ENCODE measurements around the gene SEMA5A.

The SEMA5A gene

GRCh38 chr5:9464478-9464877 lies 81.4 kb downstream of the SEMA5A start:
- no peak overlapping the region for H3K4me3 Mint-ChIP-seq
- H3K27me3 Mint-ChIP-seq = no peaks in the 10 kb centered on the region
- no peaks in the 10 kb centered on the region for H3K4me1 Mint-ChIP-seq (ENCODE audit: low read depth)
- intact Hi-C loops (cut with micrococcal nuclease) = no loop called here
- no peaks in the 10 kb centered on the region for H3K36me3 Mint-ChIP-seq (ENCODE audit: low read depth)
- H3K9me3 Mint-ChIP-seq = peaks cover 17% of the 10 kb centered on the region
- H3K27ac Mint-ChIP-seq = no peak overlapping the region

DNA sequence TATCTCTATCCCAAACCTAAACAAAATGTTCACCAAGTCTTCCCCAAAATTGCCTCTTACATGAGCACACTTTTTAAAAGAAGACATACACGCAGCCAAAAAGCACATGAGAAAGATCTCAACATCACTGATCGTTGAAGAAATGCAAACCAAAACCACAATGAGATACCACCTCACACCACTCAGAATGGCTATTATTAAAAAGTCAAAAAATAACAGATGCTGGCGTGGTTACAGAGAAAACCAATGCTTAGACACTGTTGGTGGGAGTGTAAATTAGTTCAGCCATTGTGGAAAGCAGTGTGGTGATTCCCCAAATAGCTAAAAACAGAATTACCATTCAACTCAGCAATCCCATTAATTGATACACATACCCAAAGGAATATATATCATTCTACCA lies 83.8 kb downstream of the SEMA5A start:
- Mint-ChIP-seq H3K9me3 (peaks cover 25% of the 10 kb centered on the region), H3K27ac (no peak overlapping the region), H3K4me1 (ENCODE audit: low read depth) (no peaks in the 10 kb centered on the region), H3K36me3 (ENCODE audit: low read depth) (no peaks in the 10 kb centered on the region), H3K4me3 (no peak overlapping the region), H3K27me3 (no peaks in the 10 kb centered on the region)
- intact Hi-C loops (cut with micrococcal nuclease) = no loop called here

DNA sequence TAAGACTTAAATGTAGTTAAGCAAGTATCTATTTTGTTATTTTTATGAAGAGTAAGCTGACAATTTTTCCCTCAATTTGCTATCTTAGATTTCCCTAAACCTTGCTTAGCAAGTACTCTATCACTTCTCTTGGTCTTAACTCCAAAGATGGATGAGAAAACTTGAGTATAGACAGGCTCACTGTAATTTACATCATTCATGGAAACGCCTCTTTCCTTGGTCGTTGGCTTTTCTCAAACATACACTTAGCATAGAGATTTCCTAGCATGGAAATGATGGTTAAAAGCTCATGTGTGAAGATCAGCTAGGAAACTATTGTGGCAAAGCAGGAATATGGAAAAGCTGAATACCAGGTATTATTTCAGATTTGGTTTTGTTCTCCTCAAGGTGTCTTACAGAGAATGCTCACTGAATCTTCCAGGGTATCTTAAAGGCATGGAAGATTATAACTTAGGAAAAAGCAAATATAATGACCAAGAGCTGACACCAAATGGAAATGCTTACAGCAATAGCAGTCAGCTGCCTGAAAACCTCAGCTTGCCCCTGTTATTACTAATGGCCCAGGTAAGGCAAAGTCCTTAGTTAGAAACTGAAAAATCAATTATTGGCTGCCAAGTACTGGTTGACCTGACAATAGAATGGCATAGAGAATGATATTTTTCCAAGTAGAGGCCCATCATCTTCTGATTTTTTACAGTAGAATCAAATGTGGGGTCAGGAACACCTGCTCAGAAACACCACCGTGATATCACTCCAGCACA lies 84.8 kb downstream of the SEMA5A start:
- H3K27ac Mint-ChIP-seq = no peak overlapping the region
- intact Hi-C loops (cut with micrococcal nuclease) = no loop called here
- no peaks in the 10 kb centered on the region for H3K27me3 Mint-ChIP-seq
- no peaks in the 10 kb centered on the region for H3K36me3 Mint-ChIP-seq (ENCODE audit: low read depth)
- no peak overlapping the region for H3K4me3 Mint-ChIP-seq
- H3K9me3 Mint-ChIP-seq = peaks cover 27% of the 10 kb centered on the region
- no peaks in the 10 kb centered on the region for H3K4me1 Mint-ChIP-seq (ENCODE audit: low read depth)

GRCh38 chr5:9456435-9457042 lies 89.3 kb downstream of the SEMA5A start:
- Mint-ChIP-seq H3K4me3 (no peak overlapping the region), H3K36me3 (ENCODE audit: low read depth) (no peaks in the 10 kb centered on the region), H3K9me3 (peaks cover 16% of the 10 kb centered on the region), H3K27ac (no peak overlapping the region), H3K27me3 (no peaks in the 10 kb centered on the region), H3K4me1 (ENCODE audit: low read depth) (no peaks in the 10 kb centered on the region)
- intact Hi-C loops (cut with micrococcal nuclease) = no loop called here

- Mint-ChIP-seq H3K4me1 (ENCODE audit: low read depth) (no peaks in the 10 kb centered on the region), H3K9me3 (peaks cover 16% of the 10 kb centered on the region), H3K36me3 (ENCODE audit: low read depth) (no peaks in the 10 kb centered on the region), H3K27me3 (no peaks in the 10 kb centered on the region), H3K4me3 (no peak overlapping the region), H3K27ac (no peak overlapping the region)
- intact Hi-C loops (cut with micrococcal nuclease) = no loop called here
Measured at GRCh38 chr5:9455826-9456434, 89.9 kb downstream of the SEMA5A start.

GRCh38 chr5:9454491-9454890 lies 91.4 kb downstream of the SEMA5A start:
- intact Hi-C loops (cut with micrococcal nuclease) = no loop called here
- Mint-ChIP-seq H3K4me1 (ENCODE audit: low read depth) (no peaks in the 10 kb centered on the region), H3K27me3 (no peaks in the 10 kb centered on the region), H3K9me3 (peaks cover 16% of the 10 kb centered on the region), H3K27ac (no peak overlapping the region), H3K4me3 (no peak overlapping the region), H3K36me3 (ENCODE audit: low read depth) (no peaks in the 10 kb centered on the region)

DNA sequence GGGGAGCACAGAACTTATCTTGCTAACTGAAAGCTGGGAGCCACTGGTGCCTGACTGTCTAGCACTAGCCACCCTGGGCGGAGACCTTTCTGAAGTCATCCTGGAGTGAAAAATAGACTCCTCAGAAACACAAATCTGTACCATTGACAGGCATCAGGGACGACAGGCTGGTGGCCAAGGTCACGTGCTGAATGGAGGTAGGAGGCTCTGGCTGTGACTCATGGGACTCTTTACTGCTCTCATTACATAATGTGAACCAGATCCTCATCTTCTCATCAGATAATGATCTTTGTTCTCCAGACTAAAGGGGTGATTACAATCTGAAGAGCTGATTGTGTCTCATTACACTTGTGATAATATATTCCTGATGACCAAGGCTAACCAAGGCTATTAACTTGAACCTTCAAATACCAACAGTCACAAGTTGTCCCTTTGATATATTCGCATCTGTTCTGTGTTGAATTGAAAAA lies 91.8 kb downstream of the SEMA5A start:
- H3K4me3 Mint-ChIP-seq = no peak overlapping the region
- peaks cover 19% of the 10 kb centered on the region for H3K9me3 Mint-ChIP-seq
- no peaks in the 10 kb centered on the region for H3K27me3 Mint-ChIP-seq
- H3K27ac Mint-ChIP-seq = no peak overlapping the region
- H3K4me1 Mint-ChIP-seq (ENCODE audit: low read depth) = no peaks in the 10 kb centered on the region
- H3K36me3 Mint-ChIP-seq (ENCODE audit: low read depth) = no peaks in the 10 kb centered on the region
- intact Hi-C loops (cut with micrococcal nuclease) = no loop called here

DNA sequence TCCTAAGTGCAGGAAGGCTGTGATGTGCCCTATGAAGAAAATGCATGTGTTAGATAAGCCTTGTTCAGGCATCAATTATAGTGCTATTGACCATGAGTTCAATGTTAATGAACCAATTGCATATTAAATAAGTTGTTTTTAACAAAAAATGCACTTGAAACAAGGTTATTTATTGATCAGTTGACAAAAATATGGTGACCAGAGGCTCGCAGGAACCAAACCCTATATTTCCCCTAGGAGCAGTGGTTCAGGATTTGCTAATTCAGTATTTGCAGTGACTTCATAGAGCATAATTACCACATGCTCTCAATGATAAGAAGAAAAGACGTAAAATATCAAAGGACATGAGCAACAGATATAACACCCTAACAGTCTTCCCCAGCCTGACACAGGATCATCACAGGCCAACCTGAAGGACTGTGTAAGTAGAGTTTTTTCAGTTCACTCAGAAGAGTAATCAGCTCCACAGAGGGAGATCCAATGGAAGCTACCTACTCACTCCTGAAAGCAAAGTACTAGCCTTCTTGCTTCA lies 92.3 kb downstream of the SEMA5A start:
- H3K36me3 Mint-ChIP-seq (ENCODE audit: low read depth) = no peaks in the 10 kb centered on the region
- intact Hi-C loops (cut with micrococcal nuclease) = no loop called here
- H3K4me3 Mint-ChIP-seq = no peak overlapping the region
- H3K4me1 Mint-ChIP-seq (ENCODE audit: low read depth) = no peaks in the 10 kb centered on the region
- H3K27me3 Mint-ChIP-seq = no peaks in the 10 kb centered on the region
- H3K27ac Mint-ChIP-seq = no peak overlapping the region
- H3K9me3 Mint-ChIP-seq = peaks cover 21% of the 10 kb centered on the region

DNA sequence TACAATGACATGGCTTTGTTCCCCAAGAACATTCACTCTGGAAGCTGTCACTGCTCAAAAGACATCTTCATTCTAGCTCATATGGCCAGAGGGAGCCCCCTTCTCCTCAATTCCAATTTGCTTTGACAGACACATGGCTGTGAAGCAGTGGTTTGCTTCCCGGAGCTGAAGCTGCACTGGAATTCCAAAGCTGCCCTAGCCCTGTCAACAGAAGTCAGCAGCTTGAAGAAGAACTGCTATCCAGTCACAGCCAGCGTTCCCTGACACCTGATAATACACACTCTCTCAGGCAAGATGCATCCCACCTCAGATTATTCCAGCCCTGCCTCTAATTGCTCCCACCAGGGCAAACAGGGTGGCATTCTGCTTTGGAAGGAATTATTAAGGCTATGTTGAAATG lies 93.7 kb downstream of the SEMA5A start:
- intact Hi-C loops (cut with micrococcal nuclease) = no loop called here
- Mint-ChIP-seq H3K27me3 (no peaks in the 10 kb centered on the region), H3K36me3 (ENCODE audit: low read depth) (no peaks in the 10 kb centered on the region), H3K27ac (no peak overlapping the region), H3K9me3 (peaks cover 19% of the 10 kb centered on the region), H3K4me3 (no peak overlapping the region), H3K4me1 (ENCODE audit: low read depth) (no peaks in the 10 kb centered on the region)

GRCh38 chr5:9451037-9451436 lies 94.8 kb downstream of the SEMA5A start:
- intact Hi-C loops (cut with micrococcal nuclease) = no loop called here
- H3K36me3 Mint-ChIP-seq (ENCODE audit: low read depth) = no peaks in the 10 kb centered on the region
- H3K27me3 Mint-ChIP-seq = no peaks in the 10 kb centered on the region

DNA sequence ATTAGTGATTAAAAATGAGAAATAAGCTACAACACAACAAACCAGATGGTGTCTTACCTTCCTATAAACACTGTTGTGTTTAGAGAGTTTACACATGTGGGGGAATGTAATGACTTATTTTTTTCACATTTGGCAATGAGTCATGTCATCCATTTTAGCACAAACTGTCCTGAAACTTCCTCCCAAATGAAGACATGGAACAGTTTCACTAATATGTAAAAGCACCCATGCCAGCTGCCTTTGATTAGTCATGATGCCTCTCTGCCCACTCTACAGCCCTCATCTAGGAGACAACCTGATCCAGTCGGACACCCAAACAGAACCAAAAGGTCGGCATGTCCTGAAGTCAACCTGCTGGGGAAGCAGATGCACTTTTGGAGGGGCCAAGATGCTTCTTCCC lies 98.2 kb downstream of the SEMA5A start:
- Mint-ChIP-seq H3K36me3 (ENCODE audit: low read depth) (no peaks in the 10 kb centered on the region), H3K27ac (no peak overlapping the region), H3K9me3 (peaks cover 28% of the 10 kb centered on the region), H3K4me3 (no peak overlapping the region), H3K27me3 (no peaks in the 10 kb centered on the region), H3K4me1 (ENCODE audit: low read depth) (no peaks in the 10 kb centered on the region)
- intact Hi-C loops (cut with micrococcal nuclease) = no loop called here

More at GRCh38 chr5:9451037-9451436, 94.8 kb downstream of the SEMA5A start:
- Mint-ChIP-seq H3K9me3 (peaks cover 16% of the 10 kb centered on the region), H3K4me3 (no peak overlapping the region), H3K27ac (no peak overlapping the region), H3K4me1 (ENCODE audit: low read depth) (no peaks in the 10 kb centered on the region)

- H3K4me3 Mint-ChIP-seq = no peak overlapping the region
- intact Hi-C loops (cut with micrococcal nuclease) = no loop called here
- H3K9me3 Mint-ChIP-seq = peaks cover 42% of the 10 kb centered on the region
- no peak overlapping the region for H3K27ac Mint-ChIP-seq
- H3K36me3 Mint-ChIP-seq (ENCODE audit: low read depth) = no peaks in the 10 kb centered on the region
- no peaks in the 10 kb centered on the region for H3K4me1 Mint-ChIP-seq (ENCODE audit: low read depth)
- no peaks in the 10 kb centered on the region for H3K27me3 Mint-ChIP-seq
Measured at GRCh38 chr5:9445826-9446388, 100.0 kb downstream of the SEMA5A start.

GRCh38 chr5:9444346-9444745 lies 101.5 kb downstream of the SEMA5A start:
- no peak overlapping the region for H3K27ac Mint-ChIP-seq
- no peak overlapping the region for H3K4me3 Mint-ChIP-seq
- no peaks in the 10 kb centered on the region for H3K36me3 Mint-ChIP-seq (ENCODE audit: low read depth)
- no peaks in the 10 kb centered on the region for H3K27me3 Mint-ChIP-seq
- H3K4me1 Mint-ChIP-seq (ENCODE audit: low read depth) = no peaks in the 10 kb centered on the region
- intact Hi-C loops (cut with micrococcal nuclease) = no loop called here
- peaks cover 44% of the 10 kb centered on the region for H3K9me3 Mint-ChIP-seq

DNA sequence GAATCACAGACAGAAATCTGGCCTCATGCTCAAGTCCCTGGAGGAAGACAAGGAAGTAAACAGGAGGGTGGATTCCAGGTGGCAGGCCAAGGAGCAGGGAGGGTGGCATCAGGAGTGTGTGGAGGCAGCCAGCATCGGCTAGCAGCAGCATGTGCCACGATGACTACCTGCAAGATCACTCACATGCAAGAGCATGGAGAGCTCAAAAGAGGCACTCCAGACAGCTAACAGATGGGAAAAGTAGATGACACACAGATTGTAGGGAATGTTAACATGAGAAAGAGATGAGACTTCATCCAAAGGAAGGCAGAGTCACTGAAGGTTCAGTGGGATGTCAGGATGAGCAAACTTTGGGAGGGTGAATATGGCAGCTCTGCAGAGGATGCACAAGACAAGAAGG lies 104.3 kb downstream of the SEMA5A start:
- H3K27ac Mint-ChIP-seq = no peak overlapping the region
- no peaks in the 10 kb centered on the region for H3K27me3 Mint-ChIP-seq
- peaks cover 32% of the 10 kb centered on the region for H3K9me3 Mint-ChIP-seq
- H3K36me3 Mint-ChIP-seq (ENCODE audit: low read depth) = no peaks in the 10 kb centered on the region
- intact Hi-C loops (cut with micrococcal nuclease) = no loop called here
- H3K4me3 Mint-ChIP-seq = no peak overlapping the region
- peaks cover 12% of the 10 kb centered on the region for H3K4me1 Mint-ChIP-seq (ENCODE audit: low read depth)

Measured in dendritic cell treated with granulocyte-macrophage colony-stimulating factor and Interleukin-4, amounts not matched to agents 40 ng/mL and 50 ng/mL, for 4 days (primary cell).